ENCODE results near the gene TMCC3.
"Not testable (repeated sequence)": the region's sequence is repeated elsewhere in the genome, so short reads cannot be mapped to it uniquely, and the experiment has no call there.

The TMCC3 gene

DNA sequence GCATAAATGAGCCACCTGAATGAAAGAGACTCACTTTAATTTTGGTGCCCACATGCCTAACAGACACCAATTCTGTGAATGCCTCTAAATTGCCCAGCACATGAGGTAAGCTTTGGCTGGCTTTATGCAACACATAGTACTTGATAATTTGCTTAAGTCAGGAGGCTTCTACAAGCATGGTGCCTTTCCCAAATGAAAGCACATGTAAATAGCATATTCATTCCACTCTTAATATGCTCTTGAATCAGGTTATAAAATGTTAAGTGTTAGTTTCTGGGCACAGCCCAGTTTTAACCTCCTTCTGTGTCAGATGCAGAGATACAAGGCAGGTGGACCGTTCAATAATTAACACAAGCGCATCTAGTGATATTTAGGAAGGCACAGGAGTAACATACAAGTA, 15.6 kb downstream of the TMCC3 start:
- DNase-seq (ENCODE audit: low spot score): no peak

DNA sequence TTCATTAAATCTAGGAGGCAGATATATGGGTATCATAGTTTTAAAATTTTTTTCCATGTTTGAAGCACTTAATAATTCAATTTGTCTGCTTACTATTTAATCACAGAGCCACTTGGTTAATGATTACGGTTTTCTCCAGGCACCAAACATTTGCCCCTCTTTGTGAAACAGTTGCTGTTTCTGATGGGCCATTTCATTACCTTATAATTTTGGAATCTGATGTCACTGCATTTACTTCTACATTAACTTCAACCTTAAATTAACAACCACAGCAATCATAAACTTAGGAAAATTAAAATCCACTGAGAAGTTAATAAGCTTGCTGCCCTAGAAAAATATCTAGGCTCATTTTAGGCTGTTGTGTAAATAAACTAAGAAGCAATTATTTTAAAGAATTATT, 17.0 kb downstream of the TMCC3 start:
- DNase-seq (ENCODE audit: low spot score): no peak

DNA sequence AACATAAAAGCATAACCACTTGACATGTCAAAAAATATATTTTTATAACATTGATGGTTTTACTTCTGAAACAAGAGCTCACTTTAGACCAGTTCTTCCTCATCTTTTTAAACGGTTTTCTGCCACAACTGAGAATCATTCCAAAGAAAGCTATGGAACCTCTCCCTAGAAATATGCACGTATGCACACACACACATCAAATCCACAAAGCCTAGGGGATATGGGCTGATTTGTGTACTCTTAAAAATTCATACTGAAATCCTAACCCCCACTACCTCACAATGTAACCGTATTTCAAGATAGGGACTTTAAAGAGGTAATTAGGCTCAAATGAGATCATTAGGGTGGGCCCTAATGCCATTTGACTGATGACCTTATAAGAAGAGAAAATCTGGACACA, 19.3 kb downstream of the TMCC3 start:
- no peak for DNase-seq (ENCODE audit: low spot score)

DNA sequence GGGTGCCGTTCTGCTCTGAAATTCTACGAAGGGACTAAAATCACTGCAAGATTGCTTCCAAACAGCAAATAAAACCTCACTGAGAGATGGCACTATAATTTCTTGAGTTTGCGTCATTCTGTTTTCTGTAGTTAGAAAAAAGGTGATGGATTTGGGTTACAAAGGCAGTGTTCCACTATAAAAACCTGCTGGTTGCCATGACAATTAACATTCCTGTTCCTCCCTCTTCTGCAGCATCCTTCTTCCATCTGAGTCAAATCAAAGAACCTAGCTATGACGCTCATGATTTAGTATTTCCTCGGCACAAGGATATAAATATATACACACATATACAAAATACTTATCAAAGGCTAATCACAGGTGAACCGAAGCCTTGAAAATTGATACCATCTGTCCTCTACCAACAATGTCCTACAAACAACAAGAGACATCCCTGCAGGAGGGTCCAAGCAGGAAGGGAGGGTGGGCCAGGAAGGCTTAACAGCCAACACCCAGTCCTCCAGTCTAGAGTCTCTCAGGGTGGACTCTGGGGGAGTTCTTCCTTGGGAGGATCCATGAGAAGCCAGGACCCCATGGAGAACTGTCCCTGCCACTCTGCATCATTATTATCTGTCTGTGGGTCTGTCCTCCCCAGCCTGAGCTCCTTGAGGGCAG, 21.4 kb downstream of the TMCC3 start:
- DNase-seq (ENCODE audit: low spot score): no peak

DNA sequence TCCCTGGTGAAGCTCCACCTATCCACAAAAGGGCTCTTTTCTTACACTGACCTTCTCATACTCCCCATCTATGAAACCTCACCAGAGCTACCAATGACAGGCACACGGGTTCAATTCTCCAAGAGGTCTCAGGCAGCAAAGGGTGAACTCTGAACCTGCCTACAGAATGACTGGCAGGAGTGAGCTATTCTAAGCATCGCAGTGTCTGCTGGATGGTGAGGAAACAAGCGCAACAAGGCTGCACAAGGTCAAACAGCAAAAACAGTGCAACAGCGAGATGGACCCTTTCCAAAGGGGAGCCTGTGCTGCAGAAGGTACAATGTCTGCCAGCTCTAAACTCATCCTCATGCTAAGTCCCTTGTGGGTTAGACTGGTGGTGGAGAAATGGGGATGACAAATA, 22.0 kb downstream of the TMCC3 start:
- no peak for DNase-seq (ENCODE audit: low spot score)

DNA sequence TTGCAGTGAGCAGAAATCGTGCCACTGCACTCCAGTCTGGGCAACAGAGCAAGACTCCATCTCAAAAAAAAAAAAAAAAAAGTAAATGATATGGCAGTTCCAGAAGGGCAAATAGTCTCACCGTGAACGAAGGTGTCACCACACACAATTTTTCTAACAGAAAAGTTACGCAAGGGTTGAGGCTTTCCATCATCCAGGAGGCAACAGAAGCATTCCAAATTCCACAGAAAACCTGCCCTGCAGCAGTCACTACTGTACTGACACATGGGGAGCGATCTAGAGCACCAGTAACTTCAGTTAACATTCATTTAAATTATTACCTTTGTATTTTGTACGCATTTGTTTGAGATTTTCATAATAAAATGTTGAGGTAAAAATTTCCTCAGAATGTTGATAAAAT, 24.8 kb downstream of the TMCC3 start:
- DNase-seq (ENCODE audit: low spot score): no peak

DNA sequence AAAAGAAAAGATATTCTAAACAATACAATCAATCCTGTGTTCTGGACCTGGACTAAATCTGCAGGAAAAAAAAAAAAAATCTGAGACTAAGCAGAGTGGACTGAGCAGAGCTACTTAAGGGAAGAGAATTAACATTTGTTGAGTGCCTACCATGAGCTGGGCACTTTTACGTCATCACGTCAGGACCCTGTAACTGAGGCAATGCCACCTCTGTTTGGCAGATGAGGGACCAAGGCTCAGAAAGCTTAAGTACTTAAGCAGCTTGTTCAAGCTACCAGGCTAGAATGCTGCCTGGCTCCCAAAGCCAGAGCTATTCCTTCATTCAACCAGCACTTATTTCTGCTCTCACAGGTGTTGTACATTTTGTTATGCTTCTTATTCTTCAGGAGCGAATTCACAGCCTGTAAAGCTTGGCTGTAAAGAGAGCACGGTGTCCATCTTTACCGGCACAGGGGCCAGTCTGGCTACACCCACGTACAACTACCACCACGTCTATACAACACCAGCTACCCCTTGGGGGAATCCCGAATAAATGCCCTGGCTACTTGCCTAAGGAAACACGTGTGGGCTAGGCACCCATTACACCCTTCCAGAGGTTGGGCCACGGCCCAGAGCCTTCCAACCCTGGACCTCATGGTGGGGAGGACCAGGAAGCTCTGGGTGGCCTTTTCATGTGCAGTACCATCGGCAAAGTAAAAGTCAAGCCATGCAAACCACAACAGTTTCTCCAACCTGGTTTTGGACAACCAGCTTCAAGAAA, 27.0 kb downstream of the TMCC3 start:
- DNase-seq (ENCODE audit: low spot score): no peak

DNA sequence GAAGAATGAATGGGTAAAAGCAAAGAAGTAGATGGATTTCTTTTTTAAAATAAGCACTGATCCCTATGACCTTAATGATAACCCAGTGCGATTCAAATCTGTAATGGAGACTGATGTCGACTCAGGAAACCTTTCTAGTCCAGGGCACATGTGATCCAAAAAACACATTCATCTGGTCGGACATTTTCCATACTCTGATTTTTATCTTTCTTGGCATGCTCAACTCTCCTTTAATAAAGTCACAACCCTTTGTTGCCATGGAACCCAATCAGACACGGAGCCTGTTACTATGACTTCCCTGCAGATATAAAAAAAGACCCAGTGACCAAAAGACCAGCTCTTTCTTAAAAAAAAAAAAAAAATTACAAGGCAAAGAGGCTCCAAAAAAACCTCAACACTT, 27.9 kb downstream of the TMCC3 start:
- DNase-seq (ENCODE audit: low spot score): no peak

DNA sequence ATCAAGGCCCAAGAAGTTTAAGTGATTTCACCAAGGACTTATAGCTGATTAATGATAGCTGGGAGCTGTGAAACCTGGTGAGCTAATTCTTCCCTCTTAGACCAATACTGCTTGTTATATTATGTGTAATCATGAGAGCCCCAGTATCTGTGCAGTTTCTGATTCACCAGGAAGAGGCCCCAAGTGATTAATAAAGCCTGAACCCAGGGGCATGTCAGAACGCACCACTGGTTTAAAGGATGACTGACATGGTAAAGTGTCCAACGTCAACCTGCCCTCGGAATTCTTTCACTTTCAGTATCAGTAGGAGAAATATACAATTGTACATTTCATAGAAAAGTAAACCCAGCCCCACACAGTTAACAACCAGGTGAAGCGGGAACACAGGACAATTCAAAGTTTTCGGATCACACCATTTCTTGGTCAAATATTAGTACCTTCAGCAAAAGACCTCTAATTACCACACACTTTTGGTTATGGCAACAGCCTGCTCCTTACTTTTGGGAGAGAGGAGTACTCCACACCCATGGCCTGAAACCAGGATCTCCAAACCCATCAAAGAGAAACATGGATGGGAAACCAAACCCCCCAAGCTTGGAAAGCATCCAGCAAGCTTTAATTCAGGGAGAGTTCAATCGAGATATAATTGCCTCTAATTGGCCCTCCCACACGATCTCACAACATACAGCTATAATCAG, 28.5 kb downstream of the TMCC3 start:
- DNase-seq (ENCODE audit: low spot score): no peak

DNA sequence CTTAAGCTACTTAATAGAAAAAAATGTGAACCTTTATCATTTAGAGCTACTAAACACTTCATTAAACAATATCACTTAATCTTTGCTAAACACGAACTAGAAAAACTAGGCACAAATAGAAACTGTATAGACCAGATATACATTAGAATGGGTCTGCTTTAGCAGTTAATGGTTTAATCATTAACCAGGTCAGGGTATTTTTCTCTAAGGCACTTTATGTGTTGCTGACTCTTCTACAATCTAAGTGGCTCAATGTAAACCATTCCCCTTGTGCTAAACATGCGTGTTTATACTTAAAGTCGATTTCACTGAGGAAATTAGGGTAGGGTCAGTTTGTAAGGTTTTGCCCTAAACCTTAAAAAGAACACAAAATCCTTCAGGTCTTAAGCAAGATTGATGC, 29.7 kb downstream of the TMCC3 start:
- no peak for DNase-seq (ENCODE audit: low spot score)

DNA sequence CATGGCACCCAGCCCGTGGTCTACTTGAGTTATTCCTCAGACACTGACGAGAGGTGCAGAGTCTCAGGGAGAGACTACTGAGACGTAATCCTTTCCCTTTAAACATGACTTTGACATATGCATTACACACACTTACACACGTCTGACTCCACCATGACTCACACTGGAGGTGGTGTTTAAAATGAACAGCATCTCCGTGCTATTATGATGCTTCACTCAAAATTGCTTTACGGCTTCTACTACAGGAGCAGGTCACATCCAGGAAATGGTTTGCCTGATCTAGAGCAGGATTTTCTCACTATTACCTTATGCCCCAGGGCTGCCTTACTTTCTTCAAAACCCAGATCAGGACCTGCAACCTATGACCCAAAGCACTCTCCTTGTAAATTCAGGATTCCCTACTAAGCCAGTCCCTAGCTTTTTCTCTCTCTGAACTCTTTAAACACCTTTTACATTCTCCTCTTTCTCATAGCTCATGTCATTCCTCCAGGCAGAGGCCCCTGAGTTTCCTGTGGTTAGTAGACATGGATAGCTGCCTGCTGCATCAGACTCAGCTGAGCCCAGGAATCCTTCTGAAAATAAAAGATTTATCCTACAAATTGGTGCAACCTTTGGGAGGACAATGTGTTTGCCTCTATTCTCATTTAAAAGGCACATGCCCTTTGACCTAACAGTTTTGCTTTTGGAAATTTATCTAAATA, 31.2 kb downstream of the TMCC3 start:
- no peak for DNase-seq (ENCODE audit: low spot score)

DNA sequence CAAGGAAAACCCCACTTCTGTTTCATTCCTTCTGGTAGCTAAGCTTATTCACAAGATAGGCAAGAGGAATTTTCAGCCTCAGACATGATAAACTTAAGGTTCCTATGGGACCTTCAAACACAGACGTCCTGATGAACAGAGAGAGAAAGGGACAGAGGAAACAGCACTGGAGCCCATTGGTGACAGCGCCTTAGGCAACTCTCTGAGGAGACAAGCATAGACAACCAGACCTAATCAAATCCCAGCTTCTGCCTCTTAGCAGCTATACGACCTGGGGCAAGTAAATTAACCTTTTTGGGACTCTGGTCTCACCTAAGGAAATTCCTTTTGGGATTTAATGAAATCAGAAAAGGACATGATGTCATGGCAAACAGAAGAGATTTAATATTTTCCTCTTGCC, 33.3 kb downstream of the TMCC3 start:
- DNase-seq (ENCODE audit: low spot score): no peak

DNA sequence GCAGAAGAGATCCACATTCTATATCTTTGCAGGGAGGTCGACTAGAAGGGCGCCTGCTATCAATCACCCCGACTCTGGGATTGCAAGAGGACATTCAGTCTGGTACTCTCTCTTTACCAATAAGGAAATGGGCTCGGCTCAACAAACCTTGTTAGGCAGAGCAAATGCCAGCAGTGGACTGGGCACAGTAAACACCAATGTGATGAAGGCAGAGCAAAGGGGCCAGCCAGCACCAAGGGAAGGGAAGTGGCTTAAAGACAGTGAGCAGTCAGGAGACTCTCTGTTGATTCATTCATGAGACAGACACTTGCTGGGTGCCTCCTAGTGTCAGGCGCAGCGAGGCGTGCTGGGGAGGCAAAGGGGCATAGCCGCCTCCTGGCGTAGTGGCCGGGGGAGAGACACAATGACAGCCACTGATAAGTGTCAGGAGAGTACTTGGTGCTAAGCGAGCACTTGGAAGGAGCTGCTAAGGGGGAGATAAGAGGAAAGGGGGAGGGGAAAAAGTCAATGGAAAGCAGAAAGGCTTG, 34.1 kb downstream of the TMCC3 start:
- DNase-seq (ENCODE audit: low spot score): no peak

DNA sequence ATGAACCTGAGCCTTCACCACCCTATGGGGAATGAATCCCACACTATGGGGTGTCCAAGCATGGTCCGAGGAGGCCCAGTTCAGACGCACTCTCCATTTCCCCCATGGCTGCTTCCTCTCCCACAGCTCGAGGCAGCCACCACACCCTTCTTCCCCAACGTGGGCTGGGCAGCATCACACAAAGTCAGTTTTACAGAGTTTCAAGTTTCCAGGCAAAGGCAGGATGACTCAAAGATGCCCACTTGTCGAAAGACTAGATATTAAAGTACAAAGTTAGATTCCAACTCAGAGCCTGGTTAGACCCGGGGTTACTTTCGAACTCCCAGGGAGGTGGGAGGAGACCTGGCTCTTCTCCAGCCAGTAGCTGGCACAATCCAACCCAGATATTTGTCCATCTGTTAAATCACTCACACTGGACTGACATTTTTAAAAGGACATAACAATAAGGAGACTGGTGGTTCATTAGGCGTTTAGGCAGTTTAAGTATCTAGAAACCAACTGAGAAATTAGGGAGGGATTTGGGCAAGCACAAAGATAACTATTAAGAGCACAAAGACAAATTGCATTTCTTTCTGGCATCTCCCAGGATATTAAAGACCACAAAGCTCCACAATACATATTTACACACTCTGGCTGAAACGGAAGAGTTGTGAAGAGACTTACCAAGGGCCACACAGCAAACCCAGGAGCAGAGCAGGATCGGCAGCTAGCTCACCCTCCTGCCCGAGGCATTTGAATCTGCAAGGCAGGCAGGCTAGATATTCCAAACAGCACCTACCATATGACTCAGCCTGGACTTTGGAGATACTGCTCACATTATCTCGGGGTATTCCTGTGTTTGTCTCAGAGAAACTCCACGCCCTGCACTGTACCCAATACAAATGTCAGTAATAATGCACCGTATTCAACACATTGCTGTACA, 34.8 kb downstream of the TMCC3 start:
- no peak for DNase-seq (ENCODE audit: low spot score)

DNA sequence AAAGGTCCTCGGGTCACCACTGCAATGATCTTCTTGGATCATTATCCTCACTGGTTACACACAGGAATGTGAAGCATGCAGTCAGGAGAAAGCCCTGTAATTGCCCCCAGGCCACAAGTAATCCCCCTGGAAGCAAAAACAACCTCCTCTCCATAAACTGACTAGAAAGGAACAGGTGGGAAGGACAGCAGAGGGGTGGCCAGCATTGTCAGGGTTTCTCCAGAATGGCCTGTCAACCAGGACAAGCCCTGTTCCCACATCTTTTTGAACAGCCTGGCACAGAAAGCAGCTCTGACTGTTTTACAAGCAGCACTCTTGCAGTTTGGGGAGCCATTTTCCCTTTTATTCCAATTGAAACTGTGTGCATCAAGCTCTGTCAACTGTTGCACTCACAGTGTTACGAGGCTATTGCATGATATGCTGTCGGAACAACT, 36.1 kb downstream of the TMCC3 start:
- DNase-seq (ENCODE audit: low spot score): no peak

DNA sequence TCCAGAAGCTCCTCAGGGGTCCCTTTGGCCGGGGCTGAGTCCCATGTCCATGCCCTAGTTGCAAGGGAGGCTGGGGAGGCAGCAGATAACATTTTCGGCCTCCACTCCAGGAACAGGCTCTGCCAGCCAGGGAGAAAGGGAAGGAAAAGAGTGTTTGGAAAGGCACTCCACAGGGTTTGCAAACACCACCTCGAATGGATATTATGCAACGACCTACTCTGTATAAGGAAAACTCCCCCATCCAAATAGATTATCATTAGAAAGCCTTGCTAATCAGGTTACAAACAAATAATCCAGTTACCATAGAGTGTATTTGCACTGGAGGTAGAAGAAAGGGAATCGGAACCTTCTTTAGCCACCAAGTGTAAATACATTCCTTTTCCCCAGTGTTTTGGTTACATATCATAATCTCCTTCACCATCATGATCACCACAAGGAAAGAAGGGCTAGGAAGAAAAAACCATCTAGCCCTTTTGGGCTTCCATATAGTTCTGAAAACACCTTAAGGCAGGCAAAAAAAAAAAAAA, 40.4 kb downstream of the TMCC3 start:
- DNase-seq (ENCODE audit: low spot score): no peak

DNA sequence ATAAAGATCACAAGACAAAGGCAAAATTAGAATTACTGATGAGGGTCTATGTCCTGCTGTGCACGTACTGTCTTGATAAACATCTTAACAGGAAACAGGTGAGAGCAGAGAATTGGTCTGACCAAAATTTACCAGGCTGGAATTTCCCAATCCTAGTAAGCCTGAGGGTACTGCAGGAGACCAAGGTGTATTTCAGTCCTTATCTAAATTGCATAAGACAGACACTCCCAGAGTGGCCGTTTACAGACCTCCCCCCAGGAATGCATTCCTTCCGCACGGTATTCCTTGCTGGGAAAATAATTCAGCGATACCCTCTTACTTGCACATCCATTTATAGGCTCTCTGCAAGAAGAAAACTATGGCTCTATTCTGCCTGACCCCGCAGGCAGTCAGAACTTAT, 43.5 kb downstream of the TMCC3 start:
- not testable (repeated sequence) for DNase-seq (ENCODE audit: low spot score)

DNA sequence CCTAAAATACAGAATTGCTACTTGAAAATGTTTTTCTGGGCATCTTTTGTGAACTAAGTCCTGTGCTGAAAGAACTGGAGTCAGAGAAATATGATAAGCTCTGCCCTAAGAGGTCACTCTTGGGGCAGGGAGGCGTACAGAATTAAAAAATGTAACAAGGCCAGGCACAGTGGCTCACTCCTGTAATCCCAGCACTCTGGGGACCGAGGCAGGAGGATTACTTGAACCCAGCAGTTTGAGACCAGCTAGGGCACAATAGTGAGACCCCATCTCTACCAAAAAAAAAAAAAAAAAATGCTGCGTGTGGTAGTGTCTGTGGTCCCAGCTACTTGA, 46.0 kb downstream of the TMCC3 start:
- DNase-seq (ENCODE audit: low spot score): no peak

DNA sequence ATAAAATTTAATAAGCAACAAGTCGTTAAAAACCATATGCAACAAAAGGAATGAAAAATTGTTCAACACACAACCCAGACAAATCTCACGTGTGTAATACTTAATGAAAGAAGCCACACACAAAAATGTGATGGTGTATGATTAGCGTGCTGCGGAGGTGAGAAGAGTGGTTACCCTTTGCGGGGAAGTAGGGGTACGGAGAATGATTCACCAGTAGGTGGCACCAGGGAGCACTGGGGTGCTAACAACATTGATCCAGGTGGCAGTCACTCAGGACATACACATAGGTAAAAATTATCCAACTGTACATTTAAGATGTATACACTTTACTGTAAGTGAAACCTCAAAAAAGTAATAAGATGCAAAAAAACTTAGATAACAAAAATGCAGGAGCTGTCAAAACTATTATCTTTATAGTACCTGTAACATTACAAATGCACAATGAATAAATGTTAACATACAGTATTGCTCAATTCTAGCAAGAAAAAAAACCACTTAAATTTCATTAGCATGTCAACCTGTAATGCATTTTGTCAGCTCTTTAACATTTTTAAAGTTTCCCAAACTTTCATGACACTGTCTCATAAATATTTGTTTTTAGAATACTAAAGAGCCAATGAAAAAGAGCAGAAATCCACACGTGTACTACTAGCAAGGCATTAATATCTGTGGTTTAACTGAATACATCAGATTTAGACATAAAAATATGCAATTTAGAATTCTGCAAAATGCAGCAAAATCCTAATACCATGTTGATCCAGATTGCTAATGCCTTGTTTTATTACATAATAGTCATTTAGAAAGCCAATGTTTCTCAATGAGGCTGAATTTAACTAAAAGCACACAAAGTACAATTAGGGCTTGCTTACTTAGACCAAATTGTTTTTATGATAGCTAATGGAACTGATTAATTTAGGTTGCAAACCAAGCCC, 46.7 kb downstream of the TMCC3 start:
- DNase-seq (ENCODE audit: low spot score): no peak

DNA sequence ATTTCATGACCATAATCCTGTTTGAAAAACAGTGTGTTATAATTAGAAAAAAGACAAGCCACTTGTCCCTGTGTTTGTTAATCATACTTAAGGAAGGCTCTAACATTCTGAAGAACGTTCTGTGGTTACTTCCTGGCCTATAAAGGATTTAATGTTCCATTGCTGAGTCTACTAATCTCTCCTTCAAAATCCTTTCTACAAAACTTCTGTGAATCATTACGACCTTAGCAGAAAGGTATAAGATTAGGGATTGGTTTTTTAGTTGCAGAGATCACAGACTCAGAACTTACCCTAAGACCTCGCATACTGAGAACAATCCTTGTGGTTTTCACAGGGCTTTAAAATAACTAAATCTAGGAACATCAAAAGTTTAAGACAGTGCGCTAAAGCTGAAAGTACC, 48.3 kb downstream of the TMCC3 start:
- no peak for DNase-seq (ENCODE audit: low spot score)

All from HuH-7.5 (cell line).